Adrenal gland (tissue), 5 donors: ENCODE measurements around the gene DUS3L.

ENCODE experiments used
- POLR2A ChIP-seq, 2 donors: fragments of 450-650 bp; IDR thresholded peaks; one replicate each; pipeline ENCODE4 v1.6.1; 2017; ENCODE audit warnings: antibody characterized with exemption in 2 of 2, mild to moderate bottlenecking in 2 of 2, moderate library complexity in 1 of 2
- TF ChIP-seq, protein P1 (sequence below), 6 experiments: fragments of 450-650 bp in 4 of 6; fragments of 200-600 bp in 2 of 6; sonication (generic) in 1 of 6; IDR thresholded peaks; 1 replicate in 5 of 6; 2 replicates in 1 of 6; pipeline versions ENCODE4 v1.5.1 to v1.8.0; 2016 to 2021; ENCODE audit warnings: antibody characterized with exemption in 6 of 6, mild to moderate bottlenecking in 2 of 6, moderate library complexity in 1 of 6
- donor health status: DM: no; HTN: no; CAD: no.

DNA sequence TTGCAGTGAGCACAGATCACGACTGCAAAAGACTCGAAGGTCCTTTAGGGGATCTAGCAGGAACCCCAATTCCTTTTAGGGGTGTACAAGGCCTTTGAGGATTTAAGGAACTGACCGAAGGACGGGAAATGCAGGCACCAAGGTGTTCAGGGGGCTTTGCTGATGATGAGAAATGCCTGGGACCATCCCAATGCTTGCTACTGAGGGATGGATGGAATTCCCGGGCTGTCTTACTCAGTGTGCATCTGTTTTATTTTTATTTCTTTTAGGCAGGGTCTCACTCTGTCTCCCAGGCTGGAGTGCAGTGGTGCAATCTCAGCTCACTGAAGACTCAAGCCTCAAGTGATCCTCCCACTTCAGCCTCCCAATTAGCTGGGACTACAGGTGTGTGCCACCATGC, 17.7 kb downstream of the DUS3L start:
- no peak for TF ChIP-seq POLR2A (IDR thresholded peaks at IDR 0.05)
- TF ChIP-seq, protein P1, sequence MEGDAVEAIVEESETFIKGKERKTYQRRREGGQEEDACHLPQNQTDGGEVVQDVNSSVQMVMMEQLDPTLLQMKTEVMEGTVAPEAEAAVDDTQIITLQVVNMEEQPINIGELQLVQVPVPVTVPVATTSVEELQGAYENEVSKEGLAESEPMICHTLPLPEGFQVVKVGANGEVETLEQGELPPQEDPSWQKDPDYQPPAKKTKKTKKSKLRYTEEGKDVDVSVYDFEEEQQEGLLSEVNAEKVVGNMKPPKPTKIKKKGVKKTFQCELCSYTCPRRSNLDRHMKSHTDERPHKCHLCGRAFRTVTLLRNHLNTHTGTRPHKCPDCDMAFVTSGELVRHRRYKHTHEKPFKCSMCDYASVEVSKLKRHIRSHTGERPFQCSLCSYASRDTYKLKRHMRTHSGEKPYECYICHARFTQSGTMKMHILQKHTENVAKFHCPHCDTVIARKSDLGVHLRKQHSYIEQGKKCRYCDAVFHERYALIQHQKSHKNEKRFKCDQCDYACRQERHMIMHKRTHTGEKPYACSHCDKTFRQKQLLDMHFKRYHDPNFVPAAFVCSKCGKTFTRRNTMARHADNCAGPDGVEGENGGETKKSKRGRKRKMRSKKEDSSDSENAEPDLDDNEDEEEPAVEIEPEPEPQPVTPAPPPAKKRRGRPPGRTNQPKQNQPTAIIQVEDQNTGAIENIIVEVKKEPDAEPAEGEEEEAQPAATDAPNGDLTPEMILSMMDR (IDR thresholded peaks at IDR 0.05): no peak
